ENCODE measurements around the gene RBM27.
"Not testable (repeated sequence)": the region's sequence is repeated elsewhere in the genome, so short reads cannot be mapped to it uniquely, and the experiment has no call there.

The RBM27 gene

GRCh38 chr5:146203011-146203871 is at the start of gene RBM27:
Gene RBM27 (plus strand): TSS chr5:146203605. CDS start chr5:146203766, 161 bp downstream.
- DNase-seq (ENCODE audit: low read depth), result peak; percentile 96

- no peak for DNase-seq (ENCODE audit: low read depth)
These were observed 45.1 kb upstream of the RBM27 start for GRCh38 chr5:146158255-146158654.

GRCh38 chr5:146164382-146164781 is 39.0 kb upstream of the RBM27 start:
- no peak for DNase-seq (ENCODE audit: low read depth)

- no peak for DNase-seq (ENCODE audit: low read depth)
These were observed 37.9 kb upstream of the RBM27 start for GRCh38 chr5:146165460-146165859.

- no peak for DNase-seq (ENCODE audit: low read depth)
These were observed 37.5 kb upstream of the RBM27 start for GRCh38 chr5:146165903-146166302.

GRCh38 chr5:146169076-146169475 is 34.3 kb upstream of the RBM27 start:
- no peak for DNase-seq (ENCODE audit: low read depth)

GRCh38 chr5:146173049-146173448 is 30.4 kb upstream of the RBM27 start:
- not testable (repeated sequence) for DNase-seq (ENCODE audit: low read depth)

GRCh38 chr5:146173597-146173996 is 29.8 kb upstream of the RBM27 start:
- DNase-seq (ENCODE audit: low read depth), result no peak

- no peak for DNase-seq (ENCODE audit: low read depth)
These were observed 26.6 kb upstream of the RBM27 start for GRCh38 chr5:146176805-146177204.

- no peak for DNase-seq (ENCODE audit: low read depth)
These were observed 23.7 kb upstream of the RBM27 start for GRCh38 chr5:146179696-146180095.

- not testable (repeated sequence) for DNase-seq (ENCODE audit: low read depth)
These were observed 20.0 kb upstream of the RBM27 start for GRCh38 chr5:146183403-146183802.

GRCh38 chr5:146185161-146185560 is 18.2 kb upstream of the RBM27 start:
- DNase-seq (ENCODE audit: low read depth), result no peak

- DNase-seq (ENCODE audit: low read depth), result no peak
These were observed 15.0 kb upstream of the RBM27 start for GRCh38 chr5:146188358-146188757.

GRCh38 chr5:146192571-146193043 is 10.8 kb upstream of the RBM27 start:
- no peak for DNase-seq (ENCODE audit: low read depth)

- no peak for DNase-seq (ENCODE audit: low read depth)
These were observed 10.1 kb upstream of the RBM27 start for GRCh38 chr5:146193285-146193684.

- DNase-seq (ENCODE audit: low read depth), result not testable (repeated sequence)
These were observed 8.4 kb upstream of the RBM27 start for GRCh38 chr5:146194997-146195396.

- no peak for DNase-seq (ENCODE audit: low read depth)
These were observed 6.9 kb upstream of the RBM27 start for GRCh38 chr5:146196459-146197048.

GRCh38 chr5:146199176-146199815 is 4.1 kb upstream of the RBM27 start:
- DNase-seq (ENCODE audit: low read depth), result no peak

GRCh38 chr5:146201795-146202194 is 1.6 kb upstream of the RBM27 start:
- DNase-seq (ENCODE audit: low read depth), result not testable (repeated sequence)

- DNase-seq (ENCODE audit: low read depth), result no peak
These were observed 427 bp downstream of the RBM27 start for GRCh38 chr5:146203872-146204192.

GRCh38 chr5:146205499-146206202 is 2.2 kb downstream of the RBM27 start:
- no peak for DNase-seq (ENCODE audit: low read depth)

GRCh38 chr5:146206257-146206656 is 2.9 kb downstream of the RBM27 start:
- DNase-seq (ENCODE audit: low read depth), result no peak
